HG03469 (cell line): ENCODE data around the gene RIMBP2.

Experiments used
- ATAC-seq: cut with Tn5 transposase; IDR thresholded peaks from one replicate; pipeline ENCODE4 v1.9.1; 2021; ENCODE audit warnings: mild to moderate bottlenecking, moderate library complexity, moderate number of reproducible peaks; ENCODE audit not compliant: unreplicated experiment

RIMBP2 gene

DNA sequence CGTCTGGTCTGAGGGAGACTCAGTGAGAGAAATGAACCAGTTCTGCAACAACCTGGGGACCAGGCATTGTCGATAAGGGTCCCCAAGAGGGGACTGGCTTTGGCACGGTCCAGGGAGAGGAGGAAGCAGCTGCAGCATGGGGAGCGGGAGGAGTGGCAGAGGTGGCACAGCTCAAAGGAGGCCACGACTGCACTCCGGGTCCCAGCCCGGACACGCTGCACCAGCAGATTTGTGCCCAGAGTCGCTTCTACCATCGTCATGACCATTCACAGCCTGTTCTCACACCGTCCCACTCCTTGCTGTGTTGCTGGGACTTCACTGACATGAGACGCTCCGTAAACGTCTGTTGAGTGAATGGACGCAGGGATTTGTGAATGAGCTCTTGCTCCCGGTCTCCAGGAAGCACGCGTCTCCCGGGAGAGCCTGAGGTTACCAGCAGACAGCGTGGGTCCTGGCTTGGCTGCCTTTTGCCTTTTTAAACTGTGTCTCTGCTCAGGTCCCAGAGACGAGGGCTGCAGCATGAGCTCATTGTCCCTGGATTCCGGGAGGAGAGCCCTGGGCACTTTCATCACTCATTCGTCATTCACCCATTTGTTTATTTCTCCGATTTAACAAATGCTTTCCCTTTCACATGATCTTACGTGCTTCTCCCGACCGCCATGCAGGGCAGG, 241.4 kb downstream of the RIMBP2 start:
- no peak for ATAC-seq

DNA sequence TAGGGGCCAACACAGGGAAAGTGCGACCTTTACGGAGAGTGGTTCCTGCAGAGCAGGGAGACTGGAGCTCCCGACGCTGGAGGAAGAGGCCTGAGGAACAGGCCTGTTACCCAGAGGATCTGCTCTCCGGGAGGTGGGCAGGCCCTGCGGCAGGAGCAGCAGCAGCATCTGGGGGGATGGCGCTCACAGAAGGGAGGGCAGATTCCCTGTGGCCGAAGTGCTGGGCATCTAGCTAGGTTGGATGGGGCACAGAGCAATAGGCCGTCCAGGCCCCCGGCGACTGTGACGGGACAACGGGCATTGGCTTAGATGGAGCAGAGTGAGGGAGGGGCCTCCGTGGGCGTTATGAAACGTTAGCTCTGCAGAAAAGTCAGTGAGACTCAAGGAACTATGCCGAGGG, 242.8 kb downstream of the RIMBP2 start:
- ATAC-seq: no peak

DNA sequence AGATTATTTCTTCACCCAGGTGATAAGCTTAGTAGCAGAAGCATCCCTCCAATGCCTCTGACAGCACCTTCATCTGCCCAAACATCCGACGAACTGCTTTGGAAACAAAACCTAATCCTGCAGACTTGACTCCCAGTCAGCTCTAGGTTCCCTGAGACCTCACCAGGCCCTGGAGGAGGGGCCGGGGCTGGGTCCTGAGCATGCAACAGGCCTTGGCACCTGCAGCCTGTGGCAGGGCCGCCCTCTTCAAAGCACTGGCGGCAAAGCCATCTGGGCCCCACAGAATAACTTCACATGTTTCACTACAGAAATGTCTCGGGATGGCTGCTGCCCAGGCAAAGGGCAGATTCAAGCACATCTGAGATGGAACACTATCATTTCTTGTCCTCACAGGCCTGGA, 245.1 kb downstream of the RIMBP2 start:
- ATAC-seq: no peak

DNA sequence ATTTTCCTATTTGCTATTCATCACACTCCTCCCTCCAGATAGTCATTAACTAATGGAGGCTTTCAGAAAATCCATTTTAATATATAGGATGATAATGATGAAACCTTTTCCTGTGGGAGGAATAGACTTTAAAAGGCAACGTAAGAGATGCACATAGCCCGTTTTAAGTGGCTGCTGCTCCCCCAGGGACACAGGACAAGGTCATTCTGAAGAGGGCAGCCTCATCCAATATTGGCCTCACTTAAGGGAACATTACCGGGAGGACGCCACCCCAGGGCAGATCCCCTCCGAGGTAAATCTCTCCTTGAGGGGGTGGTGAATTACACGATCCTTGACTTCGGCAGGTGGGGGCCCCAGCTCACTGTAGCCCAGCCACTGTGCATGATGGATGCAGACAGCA, 246.5 kb downstream of the RIMBP2 start:
- ATAC-seq: no peak

DNA sequence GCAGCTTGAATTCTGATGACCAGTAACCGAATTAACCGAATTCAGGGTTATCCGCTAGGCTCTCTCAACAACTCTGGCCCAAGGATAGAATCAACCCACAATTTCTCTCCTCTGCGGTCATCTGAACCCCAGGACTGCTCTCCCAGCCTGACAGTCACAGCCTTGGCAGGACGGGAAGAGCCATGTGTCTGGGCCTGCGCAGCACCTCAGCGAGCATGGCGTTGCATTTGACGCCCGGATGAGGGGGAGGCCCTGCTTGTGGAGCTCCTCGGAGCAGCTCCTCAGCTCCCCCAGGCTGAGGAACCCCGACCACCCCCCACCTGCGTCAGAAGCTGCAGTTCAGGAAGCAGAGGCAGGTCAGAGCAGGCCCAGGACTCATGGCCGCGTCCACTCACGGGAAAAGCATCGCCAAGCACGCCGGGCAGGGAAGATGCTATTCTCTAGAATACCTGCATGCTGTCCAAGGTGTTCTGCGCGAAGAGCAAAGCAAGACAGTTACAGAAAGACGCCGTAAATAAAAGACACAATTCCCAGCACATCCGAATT, 247.3 kb downstream of the RIMBP2 start:
- ATAC-seq: no peak

DNA sequence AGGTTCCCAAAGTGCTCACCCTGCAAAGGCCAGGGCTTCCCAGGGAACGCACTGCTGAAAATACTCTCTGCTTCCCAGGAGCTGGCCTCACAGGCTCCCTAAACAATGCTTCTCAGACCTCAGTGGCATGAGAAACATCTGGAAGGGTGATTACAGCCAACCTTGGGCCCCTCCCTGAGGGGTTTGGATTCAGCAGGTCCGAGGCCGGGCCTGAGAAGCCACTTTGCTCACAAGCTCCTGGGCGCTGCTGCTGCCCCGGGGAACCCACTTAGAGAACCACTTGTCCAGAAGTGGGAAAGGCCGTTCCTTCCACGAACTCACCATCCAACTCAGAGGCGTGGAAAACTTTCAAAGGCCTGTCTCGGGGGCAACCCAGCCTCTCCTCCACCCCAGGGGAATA, 247.9 kb downstream of the RIMBP2 start:
- no peak for ATAC-seq

DNA sequence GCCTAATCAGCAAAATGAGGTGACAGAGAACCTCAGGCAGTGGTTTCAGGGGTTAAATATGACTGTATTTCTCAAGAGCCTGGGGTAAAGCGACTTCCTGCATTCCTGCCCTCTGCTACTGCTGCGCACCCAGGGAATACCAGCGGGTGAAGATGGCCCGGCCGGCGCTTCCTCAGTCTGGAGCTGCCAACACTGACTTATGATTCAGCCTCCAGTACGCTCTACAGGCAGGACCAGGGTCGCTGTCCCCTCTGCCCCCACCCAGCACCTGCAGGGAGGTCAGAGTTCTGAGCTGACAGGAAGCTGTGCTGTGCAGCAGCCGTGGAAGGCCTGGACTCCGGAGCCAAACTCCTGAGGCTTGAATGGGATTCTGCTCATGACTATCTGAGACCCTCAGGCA, 250.5 kb downstream of the RIMBP2 start:
- ATAC-seq: no peak

DNA sequence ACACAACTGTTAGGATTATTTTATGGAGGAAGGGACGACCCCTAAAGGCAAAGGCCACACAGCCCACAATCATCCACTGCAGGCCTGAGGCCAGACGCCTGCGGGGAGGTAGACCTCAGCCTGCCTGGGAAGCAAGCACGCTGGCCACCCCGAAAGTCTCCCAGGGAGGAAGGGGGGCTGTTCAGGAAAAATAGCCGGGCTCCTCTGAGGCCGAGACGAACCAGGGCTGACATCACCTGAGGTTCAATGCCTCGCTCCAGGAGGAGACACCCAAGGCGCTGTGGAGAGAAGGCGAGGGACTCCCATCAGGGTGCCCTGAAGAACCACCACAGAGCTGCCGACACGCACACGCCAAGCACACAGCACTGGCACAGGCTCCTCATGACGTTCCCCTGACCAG, 251.1 kb downstream of the RIMBP2 start:
- no peak for ATAC-seq

DNA sequence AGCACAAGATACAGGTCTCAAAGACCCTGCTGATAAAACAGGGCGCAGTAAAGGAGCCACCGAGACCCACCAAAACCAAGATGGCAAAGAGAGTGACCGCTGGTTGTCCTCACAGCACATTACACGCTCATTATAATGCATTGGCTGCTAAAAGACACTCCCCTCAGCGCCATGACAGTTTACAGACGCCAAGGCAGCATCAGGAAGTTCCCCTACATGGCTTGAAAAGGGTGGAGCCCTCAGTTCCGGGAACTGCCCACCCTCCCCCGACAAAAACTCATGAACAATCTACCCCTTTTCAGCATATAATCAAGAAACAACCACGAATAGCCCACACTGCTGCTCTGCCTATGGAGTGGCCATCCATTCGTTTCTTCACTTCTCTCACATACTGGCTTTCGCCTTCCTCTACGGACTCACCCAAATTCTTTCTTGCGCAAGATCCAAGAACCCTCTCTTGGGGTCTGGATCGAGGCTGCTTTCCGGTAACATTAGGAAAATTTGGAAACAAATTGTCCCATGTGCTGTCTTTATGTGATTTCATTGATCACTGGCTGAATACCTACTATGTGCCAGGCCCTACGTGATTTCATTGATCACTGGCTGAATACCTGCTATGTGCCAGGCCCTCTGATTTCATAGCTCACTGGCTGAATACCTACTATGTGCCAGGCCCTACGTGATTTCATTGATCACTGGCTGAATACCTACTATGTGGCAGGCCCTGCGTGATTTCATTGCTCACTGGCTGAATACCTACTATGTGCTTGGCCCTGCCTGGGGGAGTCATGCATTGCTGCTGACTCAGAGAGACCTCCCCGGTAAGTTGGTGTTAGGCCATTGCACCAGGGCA, 252.1 kb downstream of the RIMBP2 start:
- no peak for ATAC-seq

DNA sequence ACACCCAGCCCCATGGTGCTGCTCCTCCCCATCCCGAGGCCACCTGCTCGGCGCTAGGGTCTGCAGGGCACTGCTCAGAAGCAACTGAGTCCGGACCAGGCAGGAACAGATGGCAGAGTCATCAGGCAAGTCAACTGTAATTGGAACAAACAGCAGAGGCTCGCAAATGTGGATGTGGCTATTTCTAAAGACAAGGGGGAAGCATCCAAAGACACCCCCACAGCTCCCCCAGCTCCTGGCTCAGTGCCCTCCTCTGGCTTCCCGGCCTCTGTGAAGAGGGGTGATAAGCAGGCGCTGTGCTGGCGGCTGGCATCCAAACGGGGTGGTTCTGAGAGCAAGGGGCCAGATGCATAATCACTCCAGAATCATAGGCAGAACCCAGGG, 252.8 kb downstream of the RIMBP2 start:
- ATAC-seq: no peak

DNA sequence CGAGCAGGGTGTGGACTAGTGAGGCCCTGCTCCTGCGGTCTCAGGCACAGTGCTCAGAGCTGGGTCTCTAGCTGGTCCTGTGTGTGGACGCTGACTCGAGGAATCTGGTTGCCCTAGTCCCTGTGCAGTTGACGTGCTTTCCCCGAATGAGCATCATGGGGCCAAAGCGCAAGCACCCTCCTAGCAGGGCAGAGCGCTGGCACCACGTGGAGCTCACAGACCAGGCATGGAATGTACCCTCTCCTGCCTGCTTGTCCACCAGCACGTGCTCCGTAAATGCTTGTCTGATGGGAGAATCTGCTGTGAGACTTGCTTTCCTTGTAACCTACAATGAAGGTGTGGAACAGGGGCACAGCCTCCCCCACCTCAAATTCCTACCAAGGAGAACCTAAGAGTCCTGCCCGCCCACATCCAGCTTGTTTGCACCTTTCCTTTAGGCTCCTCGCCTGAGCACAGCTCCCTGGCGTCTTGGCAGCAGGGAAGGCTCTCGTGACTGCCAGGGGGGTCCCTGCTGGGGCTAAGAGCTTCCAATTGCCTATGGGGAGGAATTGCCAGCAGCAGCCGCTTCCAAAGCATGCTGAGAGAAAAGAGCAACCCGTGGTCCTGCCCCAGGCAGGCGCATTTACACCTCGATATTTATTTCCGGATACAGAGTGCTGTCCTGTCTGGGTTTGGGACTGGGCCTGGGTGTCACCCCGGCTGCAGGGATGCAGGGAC, 253.4 kb downstream of the RIMBP2 start:
- no peak for ATAC-seq

DNA sequence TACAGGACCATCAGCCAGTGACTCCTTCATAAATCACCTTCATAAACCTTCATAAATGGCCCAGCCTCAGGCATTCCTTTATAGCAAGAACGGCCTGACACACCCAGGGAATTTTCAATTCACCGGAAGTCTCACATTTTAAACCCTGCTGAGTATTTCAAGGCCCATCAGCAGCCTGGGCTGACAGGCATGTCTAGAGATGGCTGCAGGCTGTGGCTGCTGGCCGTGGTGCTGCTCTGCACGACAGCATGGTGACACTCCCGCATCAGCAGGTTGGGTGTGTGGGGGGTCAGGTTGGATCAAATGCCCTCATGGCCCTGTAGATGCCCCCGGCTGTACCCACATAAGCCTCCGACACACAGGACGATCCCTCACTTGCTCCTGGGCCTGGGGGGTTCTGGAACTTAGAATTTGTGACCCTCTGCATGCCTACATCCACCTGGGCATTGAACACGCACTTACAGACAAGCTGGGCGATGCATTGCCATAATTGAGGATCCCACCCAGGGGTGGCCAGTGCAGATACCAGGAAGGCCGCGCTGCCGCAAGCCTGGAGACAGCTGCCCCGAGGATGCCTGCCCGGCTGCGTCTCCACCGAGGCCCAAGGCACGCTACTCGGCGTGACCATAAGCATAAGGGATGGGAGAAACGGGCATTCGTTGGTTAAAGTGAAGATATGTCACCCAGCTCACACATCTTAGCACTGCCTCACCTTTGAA, 254.1 kb downstream of the RIMBP2 start:
- ATAC-seq: no peak

DNA sequence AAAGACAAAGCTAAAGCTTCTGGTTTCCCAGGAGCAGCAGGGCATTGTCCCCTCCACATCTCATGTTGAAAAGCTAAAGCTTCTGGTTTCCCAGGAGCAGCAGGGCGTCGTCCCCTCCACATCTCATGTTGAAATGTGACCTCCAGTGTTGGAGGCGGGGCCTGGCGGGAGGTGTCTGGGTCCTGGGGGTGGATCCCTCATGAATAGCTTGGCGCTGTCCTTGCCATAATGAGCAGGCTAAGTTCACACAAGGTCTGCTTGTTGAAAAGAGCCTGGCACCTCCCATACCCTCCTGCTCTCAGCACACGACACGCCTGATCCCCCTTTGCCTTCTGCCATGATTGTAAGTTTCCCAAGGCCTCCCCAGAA, 254.7 kb downstream of the RIMBP2 start:
- ATAC-seq: no peak

DNA sequence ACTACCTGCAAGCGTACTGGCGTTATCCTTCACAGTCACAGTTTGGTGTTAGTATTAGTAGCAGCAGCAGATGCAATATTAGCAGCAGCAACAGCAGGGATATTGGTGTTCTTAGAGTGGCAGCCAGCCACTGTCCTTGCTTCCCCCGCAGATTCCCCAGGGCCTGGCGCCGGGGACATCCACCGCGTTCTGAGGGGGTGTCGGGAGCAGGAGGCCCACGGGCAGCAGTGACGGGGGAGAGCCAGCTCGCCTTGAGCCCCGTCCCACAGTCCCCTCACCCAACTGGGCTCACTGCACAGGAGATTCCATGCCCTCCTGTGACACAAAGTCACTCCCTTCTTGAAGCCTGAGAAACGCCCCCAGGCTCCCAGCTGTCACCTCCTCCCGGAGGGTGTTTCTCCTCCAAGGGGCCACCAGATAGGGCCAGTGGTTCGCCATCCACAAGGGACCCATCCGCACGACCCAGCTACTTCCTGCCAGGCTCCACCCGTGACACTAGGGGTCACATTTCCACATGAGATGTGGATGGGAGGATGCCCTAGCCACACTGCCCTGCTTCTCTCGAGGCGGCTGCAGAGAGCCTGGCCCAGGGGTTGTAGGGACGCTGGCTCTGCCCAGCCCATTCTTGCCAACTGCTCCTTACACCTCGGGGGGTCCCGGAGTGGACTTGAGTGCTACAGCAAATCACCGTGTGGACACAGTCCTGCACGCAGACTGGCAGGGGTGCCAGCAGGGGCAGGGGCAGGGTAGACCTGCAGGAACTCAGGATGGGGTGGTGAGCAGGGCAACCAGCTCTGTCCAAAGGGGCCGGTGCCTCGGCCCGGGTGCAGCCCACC, 255.3 kb downstream of the RIMBP2 start:
- ATAC-seq: no peak

DNA sequence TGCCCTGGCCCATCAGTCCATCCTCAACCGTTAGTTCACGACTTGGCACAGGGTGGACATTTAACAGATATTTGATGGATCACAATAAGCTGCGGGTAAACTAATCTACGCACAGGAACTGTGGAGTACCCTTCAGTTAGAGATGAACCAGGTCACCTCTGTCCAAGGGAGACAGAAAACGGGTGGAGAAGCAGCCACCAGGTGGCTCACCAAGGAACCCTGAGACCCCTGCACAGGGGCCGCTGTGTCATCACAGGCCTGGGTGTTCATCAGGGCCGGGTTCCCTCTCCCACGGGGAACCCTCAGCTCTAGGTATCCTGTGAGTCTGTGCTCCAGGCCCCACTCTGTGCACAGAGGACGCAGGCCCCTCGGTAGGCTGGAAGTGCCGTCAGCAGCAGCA, 256.2 kb downstream of the RIMBP2 start:
- no peak for ATAC-seq

DNA sequence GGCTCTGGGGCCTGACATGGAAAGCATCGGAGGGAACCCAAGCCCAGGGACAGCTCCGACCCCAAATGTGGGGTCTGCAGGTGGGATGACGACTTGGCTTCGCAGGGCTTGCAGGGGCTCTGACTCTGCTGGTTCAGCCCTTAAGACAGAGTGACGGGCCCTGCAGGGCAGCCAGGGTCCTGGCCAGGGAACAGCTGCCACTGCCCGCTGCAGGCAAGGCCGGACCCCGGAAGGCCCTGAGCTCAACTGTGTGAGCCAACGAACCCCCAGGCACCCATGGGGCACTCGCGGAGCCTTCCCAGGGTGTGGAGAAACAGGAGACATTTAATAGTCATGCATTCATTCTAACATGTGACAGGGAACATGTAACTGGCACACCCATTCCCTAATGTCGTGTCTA, 257.8 kb downstream of the RIMBP2 start:
- no peak for ATAC-seq

DNA sequence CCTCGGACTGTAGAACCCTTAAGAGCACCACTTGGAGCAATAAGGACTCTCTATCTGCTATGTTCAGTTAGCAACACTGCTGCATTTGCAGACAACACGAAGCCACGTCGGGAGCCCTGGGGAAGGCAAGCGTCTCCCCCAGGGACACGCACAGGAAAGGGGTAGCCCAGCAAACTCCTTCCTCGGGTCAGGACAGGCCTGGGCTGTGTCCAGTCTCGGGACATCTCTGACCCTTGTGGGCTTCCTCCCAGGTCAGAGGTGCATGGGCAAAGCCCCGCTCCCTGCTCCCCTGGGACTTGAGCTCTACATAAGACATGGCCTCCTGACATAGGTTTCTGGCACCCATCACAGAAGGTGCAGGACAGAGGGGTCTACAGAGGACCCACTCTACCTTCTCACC, 258.9 kb downstream of the RIMBP2 start:
- no peak for ATAC-seq

DNA sequence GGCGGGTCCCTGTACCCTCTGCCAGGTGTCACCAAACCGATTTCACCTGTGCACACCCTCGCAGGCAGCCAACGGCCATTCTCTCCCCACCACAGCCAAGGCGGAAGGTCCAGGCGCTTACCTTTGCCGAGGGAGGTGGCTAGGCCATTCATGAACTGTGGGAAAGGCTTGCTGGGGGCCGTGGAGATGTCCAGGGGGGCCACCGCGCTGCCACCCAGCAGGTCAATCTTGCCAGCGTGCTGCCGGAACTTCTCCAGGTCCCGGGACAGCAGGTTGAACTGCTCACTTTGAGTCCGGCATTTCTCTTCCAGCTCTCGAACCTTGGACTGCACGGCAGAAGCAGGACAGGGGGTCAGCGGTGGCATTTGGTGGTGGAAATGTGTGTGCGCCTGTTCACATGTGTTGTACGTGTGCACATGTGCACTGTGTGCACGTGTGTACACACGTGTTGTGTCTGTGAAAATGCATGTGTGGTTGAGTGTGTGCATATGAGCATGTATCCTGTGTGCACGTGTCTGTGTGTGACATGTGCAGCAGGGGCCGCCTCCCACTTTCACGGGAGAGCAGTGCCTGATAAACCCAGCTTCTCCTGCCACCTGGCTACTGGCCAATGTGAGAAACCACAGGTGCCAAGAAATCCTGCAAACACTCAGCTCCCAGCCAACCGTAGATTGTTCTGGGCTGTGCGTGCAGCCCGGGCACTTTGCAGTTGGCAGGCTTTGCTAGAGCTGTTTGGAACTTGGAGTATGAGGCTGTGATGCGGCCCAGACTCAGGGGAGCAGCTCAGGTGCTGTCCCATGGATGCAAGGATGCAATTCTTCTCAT, 259.5 kb downstream of the RIMBP2 start:
- ATAC-seq: no peak

DNA sequence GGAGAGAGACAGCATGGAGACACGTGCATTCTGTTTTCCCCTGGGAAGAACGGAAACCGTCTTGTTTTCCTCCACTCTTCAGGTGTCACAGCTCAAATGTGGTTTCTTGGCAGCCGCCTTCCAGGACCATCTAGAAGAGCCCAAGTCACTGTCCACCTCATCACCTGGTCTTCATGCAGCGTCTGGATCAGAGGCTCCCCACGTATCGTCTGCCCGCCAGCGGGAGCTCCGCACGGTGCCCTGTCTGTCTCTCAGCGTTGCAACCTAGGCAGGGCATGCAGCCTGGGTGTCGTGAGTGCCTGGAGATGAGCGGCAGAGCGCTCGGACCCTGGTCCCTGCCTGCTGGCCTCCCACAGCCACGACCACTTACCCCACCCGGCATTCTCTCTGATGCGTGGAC, 260.9 kb downstream of the RIMBP2 start:
- no peak for ATAC-seq
